ENCODE data around the gene DPEP3. TPM values are rescaled to one million over a fixed set of nuclear protein-coding genes. Genes with fewer than 3 reads are reported as not detected.
A peak's percentile ranks its signal among the peaks of the same experiment; 100 is the strongest.

Gene DPEP3
- total RNA-seq, 6 experiments from 2014 or later = 0.10 TPM; not detected in 5

DNA sequence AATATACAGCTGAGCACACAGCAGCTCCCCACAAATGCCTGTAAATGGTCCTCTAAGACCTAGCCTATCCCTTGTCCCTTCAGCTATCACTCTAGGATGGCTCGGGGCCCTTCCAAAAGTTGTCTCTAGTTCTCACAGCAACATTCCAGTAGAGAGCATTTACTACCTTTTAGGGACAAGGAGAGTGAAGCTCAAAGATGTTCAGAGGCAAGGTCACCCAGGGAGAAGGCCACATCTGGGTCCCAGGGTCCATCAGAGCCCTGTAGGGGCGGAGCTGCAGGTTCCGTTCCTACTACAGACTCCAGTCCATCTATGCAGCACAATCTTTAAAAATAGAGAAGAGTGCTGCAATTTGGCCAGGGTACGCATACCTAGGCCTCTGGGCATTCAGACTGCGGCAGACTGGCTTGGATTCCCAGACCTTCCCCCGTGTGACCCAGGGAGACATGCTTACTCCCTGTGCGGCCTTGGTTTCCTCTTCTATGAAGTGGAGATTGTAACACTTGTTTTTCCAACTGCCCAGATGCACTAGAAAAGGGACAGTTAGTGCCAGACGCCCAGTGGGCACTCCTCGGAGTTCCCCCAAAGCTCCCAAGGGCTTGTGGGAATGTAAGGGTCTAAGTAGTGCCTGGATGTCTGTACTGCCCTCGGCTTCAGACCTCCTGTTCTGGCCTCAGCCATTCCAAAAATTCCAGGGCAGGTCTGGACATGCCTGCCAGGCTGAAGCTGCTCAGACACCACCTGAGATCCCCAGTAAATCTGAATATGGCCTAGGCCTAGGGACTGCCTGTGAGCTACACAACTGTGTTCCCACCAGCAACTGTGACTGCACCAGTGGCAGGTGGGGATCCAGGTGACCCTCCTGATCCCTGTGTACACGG, 14.4 kb downstream of the DPEP3 start:
- TF ChIP-seq, protein P1, sequence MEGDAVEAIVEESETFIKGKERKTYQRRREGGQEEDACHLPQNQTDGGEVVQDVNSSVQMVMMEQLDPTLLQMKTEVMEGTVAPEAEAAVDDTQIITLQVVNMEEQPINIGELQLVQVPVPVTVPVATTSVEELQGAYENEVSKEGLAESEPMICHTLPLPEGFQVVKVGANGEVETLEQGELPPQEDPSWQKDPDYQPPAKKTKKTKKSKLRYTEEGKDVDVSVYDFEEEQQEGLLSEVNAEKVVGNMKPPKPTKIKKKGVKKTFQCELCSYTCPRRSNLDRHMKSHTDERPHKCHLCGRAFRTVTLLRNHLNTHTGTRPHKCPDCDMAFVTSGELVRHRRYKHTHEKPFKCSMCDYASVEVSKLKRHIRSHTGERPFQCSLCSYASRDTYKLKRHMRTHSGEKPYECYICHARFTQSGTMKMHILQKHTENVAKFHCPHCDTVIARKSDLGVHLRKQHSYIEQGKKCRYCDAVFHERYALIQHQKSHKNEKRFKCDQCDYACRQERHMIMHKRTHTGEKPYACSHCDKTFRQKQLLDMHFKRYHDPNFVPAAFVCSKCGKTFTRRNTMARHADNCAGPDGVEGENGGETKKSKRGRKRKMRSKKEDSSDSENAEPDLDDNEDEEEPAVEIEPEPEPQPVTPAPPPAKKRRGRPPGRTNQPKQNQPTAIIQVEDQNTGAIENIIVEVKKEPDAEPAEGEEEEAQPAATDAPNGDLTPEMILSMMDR (IDR thresholded peaks at IDR 0.05) = no peak
- no peak for TF ChIP-seq POLR2A (IDR thresholded peaks at IDR 0.05)
- H3K27me3 ChIP-seq = no peaks in the 10 kb centered on the region
- H3K4me1 ChIP-seq = peaks cover 0 to 26% (median 5%) of the 10 kb centered on the region in 4 donors
- H3K9me3 ChIP-seq = no peaks in the 10 kb centered on the region
- ATAC-seq = no peak
- no peak for DNase-seq
- H3K36me3 ChIP-seq = peaks cover 0 to 4% (median 0%) of the 10 kb centered on the region in 4 donors
- WGBS (ENCODE audit: insufficient coverage, low coverage, low lambda C conversion rate, missing lambda C conversion rate) = 73% methylated on average over 3 of the region's 11 CpGs
- intact Hi-C loops (cut with DNase I) = no loop called here
- no peak overlapping the region for H3K4me3 ChIP-seq
- no peak overlapping the region for H3K27ac ChIP-seq

DNA sequence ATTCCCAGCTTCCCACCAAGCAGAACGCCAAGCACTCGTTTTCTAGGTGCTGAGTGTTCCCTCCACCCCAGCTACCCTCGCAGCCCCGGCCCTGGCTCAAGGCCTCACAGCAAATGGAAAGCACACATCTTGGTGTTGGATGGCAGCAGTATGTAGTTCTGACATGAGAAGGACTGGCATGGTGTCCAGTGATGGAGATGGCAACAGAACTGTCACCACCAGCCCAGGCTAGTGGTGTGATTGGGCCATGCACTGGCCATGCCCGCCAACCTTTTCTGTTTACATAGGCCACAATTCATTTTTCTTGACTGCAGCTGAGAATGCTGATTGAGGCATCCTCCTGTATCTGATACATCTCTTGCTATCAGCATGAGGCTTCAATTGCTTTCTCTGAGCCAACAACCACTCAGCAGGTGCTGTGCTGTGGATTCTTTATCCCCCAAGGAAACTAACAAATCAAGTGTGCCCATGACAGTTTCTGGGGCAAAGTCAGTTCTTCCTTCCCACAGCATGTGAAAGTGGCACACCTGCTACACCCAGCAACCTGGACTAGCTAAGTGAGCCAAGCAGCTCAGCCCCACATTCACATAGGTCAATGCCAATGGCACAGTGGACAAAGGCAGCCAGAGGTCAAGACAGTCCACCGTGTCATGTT, 15.7 kb downstream of the DPEP3 start:
- ATAC-seq = no peak
- Histone ChIP-seq H3K9me3 (no peaks in the 10 kb centered on the region), H3K4me3 (no peak overlapping the region), H3K4me1 (peaks cover 0 to 30% (median 6%) of the 10 kb centered on the region in 4 donors), H3K27me3 (no peaks in the 10 kb centered on the region), H3K36me3 (peaks cover 0 to 4% (median 0%) of the 10 kb centered on the region in 4 donors), H3K27ac (no peak overlapping the region)
- WGBS (ENCODE audit: insufficient coverage, low coverage, low lambda C conversion rate, missing lambda C conversion rate) = 80% methylated on average over 3 of the region's 6 CpGs
- no peak for TF ChIP-seq POLR2A (IDR thresholded peaks at IDR 0.05)
- TF ChIP-seq, protein P1 (IDR thresholded peaks at IDR 0.05) = no peak
- DNase-seq = no peak
- intact Hi-C loops (cut with DNase I) = no loop called here

DNA sequence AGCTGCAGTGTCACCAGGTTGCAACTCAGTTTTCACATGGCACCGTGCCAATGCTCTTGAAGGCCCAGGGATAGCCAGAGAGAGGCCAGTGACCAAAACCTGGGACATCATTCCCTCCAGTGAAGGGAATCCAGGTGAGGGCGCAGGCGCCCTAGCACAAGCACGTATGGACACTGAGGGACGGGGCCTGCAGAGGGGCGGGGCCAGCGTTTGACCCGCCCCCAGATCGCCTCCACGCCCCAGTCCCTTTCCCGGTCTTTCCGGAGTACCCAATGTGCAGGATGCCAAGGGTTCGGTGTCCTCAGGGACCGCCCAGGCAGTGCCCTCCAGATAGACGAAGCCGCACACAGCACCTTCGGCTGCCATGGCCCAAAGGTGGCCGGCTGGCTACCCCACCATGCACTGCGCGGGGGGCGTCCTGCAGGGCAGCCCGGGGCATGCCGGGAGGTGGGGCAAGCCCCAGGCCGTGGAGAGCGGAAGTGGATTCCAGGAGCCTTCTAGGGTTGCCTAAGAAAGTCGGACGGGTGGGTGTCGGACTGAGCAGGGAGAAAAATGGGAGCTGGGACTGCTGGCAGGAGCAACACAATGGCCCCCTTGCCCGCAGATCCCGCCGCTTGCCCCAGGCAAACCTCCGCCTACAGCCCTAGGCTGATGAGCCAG, 16.5 kb downstream of the DPEP3 start:
- Histone ChIP-seq H3K4me3 (no peak overlapping the region), H3K27me3 (no peaks in the 10 kb centered on the region), H3K27ac (no peak overlapping the region), H3K9me3 (no peaks in the 10 kb centered on the region), H3K36me3 (peaks cover 0 to 4% (median 0%) of the 10 kb centered on the region in 4 donors), H3K4me1 (peaks cover 0 to 30% (median 6%) of the 10 kb centered on the region in 4 donors)
- WGBS (ENCODE audit: insufficient coverage, low coverage, low lambda C conversion rate, missing lambda C conversion rate) = 80% methylated on average over 1 of the region's 32 CpGs
- ATAC-seq = no peak
- intact Hi-C loops (cut with DNase I) = no loop called here
- no peak for TF ChIP-seq POLR2A (IDR thresholded peaks at IDR 0.05)
- TF ChIP-seq, protein P1 (IDR thresholded peaks at IDR 0.05) = no peak
- DNase-seq = peak in 1 of 3 donors; percentile 61

DNA sequence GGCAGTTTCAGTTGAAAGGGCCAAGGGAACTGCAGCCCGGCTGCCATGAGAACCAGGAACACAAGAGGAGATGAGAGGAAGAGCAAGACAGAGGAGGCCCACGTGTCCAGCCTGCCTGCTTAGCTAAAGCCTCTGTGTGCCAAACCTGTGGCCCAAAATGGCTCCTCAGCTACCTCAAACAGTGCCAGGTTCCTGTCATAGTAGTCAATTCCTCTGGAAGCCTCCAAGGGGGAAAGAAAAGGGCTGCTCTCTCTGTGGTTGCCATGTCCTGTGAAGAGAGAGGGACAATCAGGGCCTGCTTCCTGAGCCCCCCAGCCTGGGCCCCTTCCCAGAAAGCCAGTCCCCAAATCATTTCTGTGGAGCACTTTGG, 17.0 kb downstream of the DPEP3 start:
- intact Hi-C loops (cut with DNase I) = no loop called here
- Histone ChIP-seq H3K27ac (no peak overlapping the region), H3K9me3 (no peaks in the 10 kb centered on the region), H3K27me3 (no peaks in the 10 kb centered on the region), H3K4me1 (peaks cover 0 to 30% (median 6%) of the 10 kb centered on the region in 4 donors), H3K4me3 (no peak overlapping the region), H3K36me3 (peaks cover 0 to 4% (median 0%) of the 10 kb centered on the region in 4 donors)
- WGBS (ENCODE audit: insufficient coverage, low coverage, low lambda C conversion rate, missing lambda C conversion rate) = 92% methylated on average over 2 of the region's 2 CpGs
- DNase-seq = no peak
- ATAC-seq = no peak
- TF ChIP-seq, protein P1 (IDR thresholded peaks at IDR 0.05) = no peak
- TF ChIP-seq POLR2A (IDR thresholded peaks at IDR 0.05) = no peak
